Measurements from ENCODE around the gene PIP5K1A.
"Not testable (repeated sequence)": the region's sequence is repeated elsewhere in the genome, so short reads cannot be mapped to it uniquely, and the experiment has no call there.

The PIP5K1A gene

GRCh38 chr1:151189637-151190445, 8.5 kb upstream of the PIP5K1A start, which contains the start of gene VPS72:
Gene VPS72, minus strand, starts transcription at chr1:151190197. Its CDS starts 76 bp downstream, at chr1:151190121.
- DNase-seq = peak; percentile 15 to 90 (median 73)

GRCh38 chr1:151192047-151192446, 6.3 kb upstream of the PIP5K1A start:
- DNase-seq = no peak

- DNase-seq = no peak
Measured at GRCh38 chr1:151193304-151193703, 5.0 kb upstream of the PIP5K1A start.

GRCh38 chr1:151193856-151194255, 4.5 kb upstream of the PIP5K1A start:
- DNase-seq = no peak

- DNase-seq = peak in 29 of 56 donors; percentile 1 to 59 (median 18)
Measured at GRCh38 chr1:151194894-151195594, 3.3 kb upstream of the PIP5K1A start.

- DNase-seq = peak in 37 of 56 donors; percentile 1 to 81 (median 23)
Measured at GRCh38 chr1:151196292-151196800, 2.0 kb upstream of the PIP5K1A start.

GRCh38 chr1:151197863-151198253, 494 bp upstream of the PIP5K1A start:
- peak in 2 of 56 donors; percentile 14 to 35 for DNase-seq

- peak in 27 of 56 donors; percentile 2 to 64 (median 13) for DNase-seq
Measured at GRCh38 chr1:151199873-151200581, 1.7 kb downstream of the PIP5K1A start.

GRCh38 chr1:151205381-151205965, 7.1 kb downstream of the PIP5K1A start:
- DNase-seq = not testable (repeated sequence)

- DNase-seq = no peak
Measured at GRCh38 chr1:151210830-151211229, 12.5 kb downstream of the PIP5K1A start.

GRCh38 chr1:151211972-151212705, 13.8 kb downstream of the PIP5K1A start:
- DNase-seq = no peak

- no peak for DNase-seq
Measured at GRCh38 chr1:151213560-151213959, 15.2 kb downstream of the PIP5K1A start.

- no peak for DNase-seq
Measured at GRCh38 chr1:151221616-151222015, 23.3 kb downstream of the PIP5K1A start.

- peak in 1 of 56 donors; percentile 6 for DNase-seq
Measured at GRCh38 chr1:151222130-151222529, 23.8 kb downstream of the PIP5K1A start.

GRCh38 chr1:151235235-151235634, 36.9 kb downstream of the PIP5K1A start:
- no peak for DNase-seq

GRCh38 chr1:151237678-151238466, 39.5 kb downstream of the PIP5K1A start:
- no peak for DNase-seq

- no peak for DNase-seq
Measured at GRCh38 chr1:151238467-151238739, 40.1 kb downstream of the PIP5K1A start.

GRCh38 chr1:151242442-151242841, 44.1 kb downstream of the PIP5K1A start:
- DNase-seq = no peak

GRCh38 chr1:151243683-151244216, 45.4 kb downstream of the PIP5K1A start:
- no peak for DNase-seq

GRCh38 chr1:151246786-151247185, 48.4 kb downstream of the PIP5K1A start:
- DNase-seq = no peak
